Esophagus squamous epithelium (tissue), 5 donors: ENCODE results near the gene RGS14. TPM values are rescaled to one million over a fixed set of nuclear protein-coding genes. Genes with fewer than 3 reads are reported as not detected.
"Not testable (repeated sequence)": the region's sequence is repeated elsewhere in the genome, so short reads cannot be mapped to it uniquely, and the experiment has no call there.

ENCODE experiments used
- DNase-seq: peaks from one replicate; lab custom pipeline; 2025; lab: John Stamatoyannopoulos, UW
- H3K27ac ChIP-seq, 4 donors: fragments of 200-600 bp; sonication (generic); one replicate each; pipeline ENCODE4 v1.5.1; 2016 to 2019; ENCODE audit warnings: mild to moderate bottlenecking in 1 of 4
- H3K27me3 ChIP-seq, 4 donors: fragments of 200-600 bp; sonication (generic); 1 replicate in 3 of 4; 2 replicates in 1 of 4; pipeline versions ENCODE4 v1.5.1 to v1.6.0; 2017 to 2021; ENCODE audit warnings: antibody characterized with exemption in 1 of 4
- H3K36me3 ChIP-seq, 3 donors: fragments of 200-600 bp; sonication (generic); one replicate each; pipeline ENCODE4 v1.5.1; 2016 to 2019
- H3K4me1 ChIP-seq, 3 donors: fragments of 200-600 bp; sonication (generic); one replicate each; pipeline ENCODE4 v1.5.1; 2017 to 2019
- H3K4me3 ChIP-seq, 4 donors: fragments of 200-600 bp; sonication (generic); 1 replicate in 3 of 4; 2 replicates in 1 of 4; pipeline ENCODE4 v1.5.1; 2016 to 2019; ENCODE audit warnings: mild to moderate bottlenecking in 2 of 4, moderate library complexity in 1 of 4
- H3K9me3 ChIP-seq, 3 donors: fragments of 200-600 bp; sonication (generic); one replicate each; pipeline ENCODE4 v1.5.1; 2016 to 2019
- CTCF ChIP-seq, 6 experiments: fragments of 450-650 bp in 4 of 6; fragments of 200-600 bp in 2 of 6; sonication (generic) in 2 of 6; IDR thresholded peaks; one replicate each; pipeline ENCODE4 v1.5.1; 2016 to 2019; ENCODE audit warnings: antibody characterized with exemption in 6 of 6, mild to moderate bottlenecking in 4 of 6, moderate library complexity in 4 of 6
- POLR2A ChIP-seq, 4 donors: fragments of 450-650 bp; IDR thresholded peaks; one replicate each; pipeline ENCODE4 v1.6.1; 2017; ENCODE audit warnings: antibody characterized with exemption in 4 of 4, mild to moderate bottlenecking in 4 of 4, moderate library complexity in 3 of 4
- WGBS, 2 donors: methylation state at CpG; one replicate each; pipeline ENCODE4 v1.1.5; 2018; 5-methylcytosine and 5-hydroxymethylcytosine counted together
- intact Hi-C: fragments of 100-400 bp; cut with DNase I; formaldehyde crosslinking; loops from one replicate; pipeline ENCODE4 v1.15.0; 2022
- total RNA-seq, 4 donors: library from RNA; depleted of rRNA; stranded (reverse); fragments of >200 nt; gene quantifications; one replicate each; pipeline ENCODE4 v1.1.0, GENCODE V29; 2016
- donor health status: DM: yes; HTN: yes; CAD: no.

The RGS14 gene
- total RNA-seq, 4 donors from 2014 or later: 32.7 to 37.8 (median 34.8) TPM

- Histone ChIP-seq H3K4me3 (no peak overlapping the region), H3K36me3 (peaks cover 39 to 99% (median 42%) of the 10 kb centered on the region in 3 donors), H3K4me1 (peaks cover 0 to 25% (median 0%) of the 10 kb centered on the region in 3 donors), H3K9me3 (no peaks in the 10 kb centered on the region), H3K27me3 (no peaks in the 10 kb centered on the region), H3K27ac (peak overlapping the region in 1 of 4 donors; percentile 16)
- no peak for DNase-seq
- intact Hi-C loops: no loop called here
- no peak for TF ChIP-seq POLR2A (IDR thresholded peaks at IDR 0.05)
- TF ChIP-seq CTCF (IDR thresholded peaks at IDR 0.05): no peak
- 81 to 98% methylated on average over 4 to 6 of the region's 11 CpGs for WGBS, 2 donors
These were observed 18.6 kb upstream of the RGS14 start for GRCh38 chr5:177339107-177339638.

GRCh38 chr5:177343000-177343399 is 14.7 kb upstream of the RGS14 start:
- H3K9me3 ChIP-seq, intact Hi-C loops, H3K27me3 ChIP-seq, DNase-seq, H3K4me3 ChIP-seq, H3K27ac ChIP-seq: not testable (repeated sequence)
- WGBS, 2 donors: 88 to 92% methylated on average over 14 of the region's 14 CpGs
- Histone ChIP-seq H3K4me1 (peaks cover 10 to 57% (median 13%) of the 10 kb centered on the region in 3 donors), H3K36me3 (peaks cover 3 to 99% (median 5%) of the 10 kb centered on the region in 3 donors)

- H3K27me3 ChIP-seq: no peaks in the 10 kb centered on the region
- TF ChIP-seq POLR2A (IDR thresholded peaks at IDR 0.05) (no peak), CTCF (IDR thresholded peaks at IDR 0.05) (no peak)
- DNase-seq: no peak
- H3K27ac ChIP-seq: no peak overlapping the region
- H3K36me3 ChIP-seq: peaks cover 0 to 96% (median 0%) of the 10 kb centered on the region in 3 donors
- H3K4me1 ChIP-seq: peaks cover 11 to 64% (median 13%) of the 10 kb centered on the region in 3 donors
- intact Hi-C loops: no loop called here
- 89 to 93% methylated on average over 6 of the region's 6 CpGs for WGBS, 2 donors
- no peak overlapping the region for H3K4me3 ChIP-seq
- H3K9me3 ChIP-seq: no peaks in the 10 kb centered on the region
These were observed 13.9 kb upstream of the RGS14 start for GRCh38 chr5:177343777-177344176.

GRCh38 chr5:177344891-177345290 is 12.8 kb upstream of the RGS14 start:
- Histone ChIP-seq H3K27ac (no peak overlapping the region), H3K9me3 (no peaks in the 10 kb centered on the region), H3K4me3 (no peak overlapping the region), H3K27me3 (no peaks in the 10 kb centered on the region), H3K36me3 (peaks cover 0 to 96% (median 0%) of the 10 kb centered on the region in 3 donors), H3K4me1 (peaks cover 22 to 64% (median 24%) of the 10 kb centered on the region in 3 donors)
- 87 to 98% methylated on average over 6 of the region's 6 CpGs for WGBS, 2 donors
- intact Hi-C loops: no loop called here
- no peak for DNase-seq
- TF ChIP-seq POLR2A (IDR thresholded peaks at IDR 0.05) (no peak), CTCF (IDR thresholded peaks at IDR 0.05) (no peak)

GRCh38 chr5:177346820-177347219 is 10.9 kb upstream of the RGS14 start:
- peaks cover 34 to 68% (median 36%) of the 10 kb centered on the region in 3 donors for H3K4me1 ChIP-seq
- no peak overlapping the region for H3K4me3 ChIP-seq
- intact Hi-C loops: no loop called here
- TF ChIP-seq CTCF (IDR thresholded peaks at IDR 0.05) (no peak), POLR2A (IDR thresholded peaks at IDR 0.05) (no peak)
- H3K9me3 ChIP-seq: no peaks in the 10 kb centered on the region
- H3K36me3 ChIP-seq: peaks cover 0 to 80% (median 0%) of the 10 kb centered on the region in 3 donors
- DNase-seq: no peak
- 79 to 82% methylated on average over 4 of the region's 4 CpGs for WGBS, 2 donors
- no peaks in the 10 kb centered on the region for H3K27me3 ChIP-seq
- peak overlapping the region in 2 of 4 donors; percentile 42 to 49 for H3K27ac ChIP-seq
